WTC11 (cell line): ENCODE data around the gene WWOX. TPM values are rescaled to one million over a fixed set of nuclear protein-coding genes. Genes with fewer than 3 reads are reported as not detected.

Source experiments
- ATAC-seq: fragments of 200-7000 bp; cut with Tn5 transposase; 2 replicates; pipeline ENCODE4 v1.10.0; 2021; ENCODE audit warnings: mild to moderate bottlenecking, moderate library complexity
- CTCF ChIA-PET: fragments of 300-600 bp; sonication (Branson Sonifier 250); formaldehyde crosslinking; loops from one replicate; lab custom pipeline; 2021; ENCODE audit warnings: antibody characterized with exemption; lab: Charles Lee
- POLR2A ChIA-PET: fragments of 350-600 bp; sonication (Branson Sonifier 250); formaldehyde crosslinking; loops from one replicate; lab custom pipeline; 2021; ENCODE audit warnings: antibody characterized with exemption; lab: Charles Lee
- DNase-seq: peaks from one replicate; pipeline ENCODE4 v3.0.0; 2021; ENCODE audit warnings: low spot score
- H3K27ac Mint-ChIP-seq: 2 replicates; pipeline ENCODE4 v1.8.0; 2021; ENCODE audit warnings: mixed read lengths
- H3K27me3 Mint-ChIP-seq: 2 replicates; pipeline ENCODE4 v1.8.0; 2021; ENCODE audit warnings: low read depth, mild to moderate bottlenecking, moderate library complexity, mixed read lengths
- H3K36me3 Mint-ChIP-seq: 2 replicates; pipeline ENCODE4 v1.8.0; 2021; ENCODE audit warnings: mixed read lengths
- H3K4me1 Mint-ChIP-seq: 2 replicates; pipeline ENCODE4 v1.8.0; 2022; ENCODE audit warnings: mixed read lengths
- H3K4me3 Mint-ChIP-seq: 2 replicates; pipeline ENCODE4 v1.8.0; 2021; ENCODE audit warnings: mild to moderate bottlenecking, moderate library complexity, mixed read lengths
- H3K9me3 Mint-ChIP-seq: 2 replicates; pipeline ENCODE4 v1.8.0; 2021; ENCODE audit warnings: mixed read lengths
- AFF4 ChIP-seq: sonication (generic); formaldehyde crosslinking; IDR thresholded peaks from 2 replicates; pipeline ENCODE4 v1.8.1; 2023; ENCODE audit warnings: mild to moderate bottlenecking, missing genetic modification reagents, borderline replicate concordance
- CREB1 ChIP-seq: sonication (generic); formaldehyde crosslinking; IDR thresholded peaks from 2 replicates; pipeline ENCODE4 v1.8.0; 2023; ENCODE audit warnings: mild to moderate bottlenecking, missing genetic modification reagents
- E2F4 ChIP-seq: sonication (generic); formaldehyde crosslinking; IDR thresholded peaks from 2 replicates; pipeline ENCODE4 v1.8.1; 2022; ENCODE audit warnings: low read depth, mild to moderate bottlenecking, moderate library complexity, missing genetic modification reagents, borderline replicate concordance
- ELF4 ChIP-seq: sonication (generic); formaldehyde crosslinking; IDR thresholded peaks from 2 replicates; pipeline ENCODE4 v1.8.1; 2022; ENCODE audit warnings: low read depth, mild to moderate bottlenecking, moderate library complexity, missing genetic modification reagents
- EMX1 ChIP-seq: fragments of 250-450 bp; sonication (Bioruptor Pico); IDR thresholded peaks from 2 replicates; pipeline ENCODE4 v1.8.0; 2021; ENCODE audit warnings: mild to moderate bottlenecking
- GRHL2 ChIP-seq: fragments of 250-450 bp; sonication (Bioruptor Pico); IDR thresholded peaks from 2 replicates; pipeline ENCODE4 v1.8.0; 2022; ENCODE audit warnings: mild to moderate bottlenecking, moderate library complexity; ENCODE audit not compliant: insufficient replicate concordance, severe bottlenecking
- HMGA2 ChIP-seq: fragments of 250-450 bp; sonication (Bioruptor Pico); IDR thresholded peaks from 2 replicates; pipeline ENCODE4 v1.4.0; 2021; ENCODE audit warnings: mild to moderate bottlenecking, moderate library complexity
- MYBL2 ChIP-seq: sonication (generic); formaldehyde crosslinking; IDR thresholded peaks from 2 replicates; pipeline ENCODE4 v1.8.1; 2023; ENCODE audit warnings: mild to moderate bottlenecking, moderate library complexity, missing genetic modification reagents
- NFATC4 ChIP-seq: fragments of 250-450 bp; sonication (Bioruptor Pico); IDR thresholded peaks from 2 replicates; pipeline ENCODE4 v1.9.0; 2021; ENCODE audit warnings: mild to moderate bottlenecking
- NR1H2 ChIP-seq: sonication (generic); formaldehyde crosslinking; IDR thresholded peaks from 2 replicates; pipeline ENCODE4 v1.9.0; 2021; ENCODE audit warnings: mild to moderate bottlenecking, moderate library complexity, missing genetic modification reagents
- RORB ChIP-seq: fragments of 250-450 bp; sonication (Bioruptor Pico); IDR thresholded peaks from 2 replicates; pipeline ENCODE4 v1.9.0; 2021; ENCODE audit warnings: mild to moderate bottlenecking
- SP1 ChIP-seq: sonication (generic); formaldehyde crosslinking; conservative IDR thresholded peaks from 2 replicates; pipeline ENCODE4 v1.8.1; 2022; ENCODE audit warnings: missing genetic modification reagents
- ZNF121 ChIP-seq: sonication (generic); formaldehyde crosslinking; IDR thresholded peaks from 2 replicates; pipeline ENCODE4 v1.8.0; 2023; ENCODE audit warnings: missing genetic modification reagents
- ZNF263 ChIP-seq: sonication (generic); formaldehyde crosslinking; IDR thresholded peaks from 2 replicates; pipeline ENCODE4 v1.8.1; 2022; ENCODE audit warnings: low read depth, mild to moderate bottlenecking, moderate library complexity, missing genetic modification reagents
- ZNF317 ChIP-seq: sonication (generic); formaldehyde crosslinking; IDR thresholded peaks from 2 replicates; pipeline ENCODE4 v1.8.1; 2023; ENCODE audit warnings: low read depth, mild to moderate bottlenecking, moderate library complexity, missing genetic modification reagents, borderline replicate concordance
- ZNF396 ChIP-seq: fragments of 250-450 bp; sonication (Bioruptor Pico); IDR thresholded peaks from 2 replicates; pipeline ENCODE4 v1.8.0; 2021; ENCODE audit warnings: mild to moderate bottlenecking, moderate library complexity, borderline replicate concordance
- ZNF416 ChIP-seq: fragments of 250-450 bp; sonication (Bioruptor Pico); IDR thresholded peaks from 2 replicates; pipeline ENCODE4 v1.9.0; 2021; ENCODE audit warnings: mild to moderate bottlenecking, inconsistent platforms
- total RNA-seq: library from RNA; stranded (reverse); gene quantifications from 3 replicates; pipeline ENCODE4 v1.2.3, GENCODE V29; 2021
- TF ChIP-seq, protein P1 (sequence below): sonication (generic); formaldehyde crosslinking; conservative IDR thresholded peaks from 2 replicates; pipeline ENCODE4 v1.8.1; 2022; ENCODE audit warnings: mild to moderate bottlenecking, missing genetic modification reagents
- TF ChIP-seq, protein P2 (sequence below): sonication (generic); formaldehyde crosslinking; IDR thresholded peaks from 2 replicates; pipeline ENCODE4 v1.8.1; 2022; ENCODE audit warnings: mild to moderate bottlenecking, moderate library complexity, missing genetic modification reagents
- TF ChIP-seq, protein P3 (sequence below): fragments of 250-450 bp; sonication (Bioruptor Pico); IDR thresholded peaks from 2 replicates; pipeline ENCODE4 v1.9.0; 2021; ENCODE audit warnings: moderate library complexity, mild to moderate bottlenecking, inconsistent platforms, borderline replicate concordance
- TF ChIP-seq, protein P4 (sequence below): fragments of 200-600 bp; IDR thresholded peaks from 2 replicates; pipeline ENCODE4 v1.8.0; 2022; ENCODE audit warnings: antibody characterized with exemption

The WWOX gene
- total RNA-seq, 1 experiment from 2014 or later, result 15.7 TPM

DNA sequence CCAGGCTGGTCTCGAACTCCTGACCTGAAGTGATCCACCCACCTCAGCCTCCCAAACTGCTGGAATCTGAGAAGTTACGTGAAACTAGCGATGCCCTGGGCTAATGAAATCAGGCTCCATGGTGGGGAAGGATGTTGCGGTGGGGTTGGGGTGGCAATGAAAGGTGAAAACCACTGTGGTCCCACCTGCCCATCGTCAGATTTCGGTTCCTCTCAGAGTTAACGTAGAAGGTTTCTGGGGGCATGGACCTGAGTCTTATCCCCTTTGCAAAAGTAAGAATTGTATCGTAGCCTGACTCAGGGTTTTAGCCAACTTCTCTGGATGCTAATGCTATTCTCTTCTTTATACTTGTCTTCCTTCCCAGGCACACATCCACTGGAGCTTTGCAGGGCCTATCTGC is 402.3 kb downstream of the WWOX start:
- H3K4me3 Mint-ChIP-seq, result no peak overlapping the region
- DNase-seq (no peak), ATAC-seq (no peak)
- peaks cover 5% of the 10 kb centered on the region; the same call in 1 of the 2 replicates for H3K9me3 Mint-ChIP-seq
- no peak overlapping the region for H3K27ac Mint-ChIP-seq
- H3K4me1 Mint-ChIP-seq, result peaks cover 11% of the 10 kb centered on the region
- POLR2A ChIA-PET, result interaction anchor here (0.6 kb wide), 1 partner anchor 373 kb away, joined by 3 read pairs; no protein-coding TSS in a partner anchor
- TF ChIP-seq E2F4 (CRISPR knock-in tag) (no peak), ZNF121 (CRISPR knock-in tag) (no peak), HMGA2 (CRISPR knock-in tag) (no peak), ELF4 (CRISPR knock-in tag) (no peak), CREB1 (CRISPR knock-in tag) (no peak), NFATC4 (CRISPR knock-in tag) (no peak), RORB (CRISPR knock-in tag) (no peak), EMX1 (CRISPR knock-in tag) (no peak), ZNF317 (CRISPR knock-in tag) (no peak), ZNF263 (CRISPR knock-in tag) (no peak), MYBL2 (CRISPR knock-in tag) (no peak), ZNF416 (CRISPR knock-in tag) (no peak), ZNF396 (CRISPR knock-in tag) (no peak)
- TF ChIP-seq, protein P1, sequence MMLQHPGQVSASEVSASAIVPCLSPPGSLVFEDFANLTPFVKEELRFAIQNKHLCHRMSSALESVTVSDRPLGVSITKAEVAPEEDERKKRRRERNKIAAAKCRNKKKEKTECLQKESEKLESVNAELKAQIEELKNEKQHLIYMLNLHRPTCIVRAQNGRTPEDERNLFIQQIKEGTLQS, result no peak
- TF ChIP-seq, protein P2, sequence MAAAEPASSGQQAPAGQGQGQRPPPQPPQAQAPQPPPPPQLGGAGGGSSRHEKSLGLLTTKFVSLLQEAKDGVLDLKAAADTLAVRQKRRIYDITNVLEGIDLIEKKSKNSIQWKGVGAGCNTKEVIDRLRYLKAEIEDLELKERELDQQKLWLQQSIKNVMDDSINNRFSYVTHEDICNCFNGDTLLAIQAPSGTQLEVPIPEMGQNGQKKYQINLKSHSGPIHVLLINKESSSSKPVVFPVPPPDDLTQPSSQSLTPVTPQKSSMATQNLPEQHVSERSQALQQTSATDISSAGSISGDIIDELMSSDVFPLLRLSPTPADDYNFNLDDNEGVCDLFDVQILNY (CRISPR knock-in tag), result no peak
- CTCF ChIA-PET, result interaction anchor here (1.1 kb wide), 1 partner anchor 138 kb away, joined by 3 read pairs; no protein-coding TSS in a partner anchor
- no peaks in the 10 kb centered on the region for H3K36me3 Mint-ChIP-seq
- no peaks in the 10 kb centered on the region for H3K27me3 Mint-ChIP-seq

- ChIA-PET CTCF (no interaction called here), POLR2A (no interaction called here)
- DNase-seq (no peak), ATAC-seq (no peak)
- no peak for TF ChIP-seq GRHL2 (CRISPR knock-in tag)
- TF ChIP-seq, protein P3, sequence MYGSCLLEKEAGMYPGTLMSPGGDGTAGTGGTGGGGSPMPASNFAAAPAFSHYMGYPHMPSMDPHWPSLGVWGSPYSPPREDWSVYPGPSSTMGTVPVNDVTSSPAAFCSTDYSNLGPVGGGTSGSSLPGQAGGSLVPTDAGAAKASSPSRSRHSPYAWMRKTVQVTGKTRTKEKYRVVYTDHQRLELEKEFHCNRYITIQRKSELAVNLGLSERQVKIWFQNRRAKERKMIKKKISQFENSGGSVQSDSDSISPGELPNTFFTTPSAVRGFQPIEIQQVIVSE (CRISPR knock-in tag), result no peak
- Mint-ChIP-seq H3K27me3 (no peaks in the 10 kb centered on the region), H3K4me1 (peaks cover 11% of the 10 kb centered on the region), H3K9me3 (no peaks in the 10 kb centered on the region), H3K27ac (no peak overlapping the region), H3K36me3 (no peaks in the 10 kb centered on the region), H3K4me3 (no peak overlapping the region)
These were observed 403.4 kb downstream of the WWOX start for GRCh38 chr16:78502812-78503350.

GRCh38 chr16:78503602-78504001 is 404.1 kb downstream of the WWOX start:
- Mint-ChIP-seq H3K4me1 (peaks cover 11% of the 10 kb centered on the region), H3K36me3 (no peaks in the 10 kb centered on the region), H3K27ac (no peak overlapping the region), H3K27me3 (no peaks in the 10 kb centered on the region), H3K4me3 (no peak overlapping the region), H3K9me3 (no peaks in the 10 kb centered on the region)
- no peak; the same call in 1 of the 2 replicates for ATAC-seq
- DNase-seq, result peak; percentile 36
- ChIA-PET POLR2A (no interaction called here), CTCF (interaction anchor here (1.1 kb wide), 1 partner anchor 27 kb away, joined by 3 read pairs; no protein-coding TSS in a partner anchor)
- TF ChIP-seq SP1 (CRISPR knock-in tag) (no peak), NR1H2 (CRISPR knock-in tag) (no peak), AFF4 (no peak), HMGA2 (CRISPR knock-in tag) (no peak)
- TF ChIP-seq, protein P4, sequence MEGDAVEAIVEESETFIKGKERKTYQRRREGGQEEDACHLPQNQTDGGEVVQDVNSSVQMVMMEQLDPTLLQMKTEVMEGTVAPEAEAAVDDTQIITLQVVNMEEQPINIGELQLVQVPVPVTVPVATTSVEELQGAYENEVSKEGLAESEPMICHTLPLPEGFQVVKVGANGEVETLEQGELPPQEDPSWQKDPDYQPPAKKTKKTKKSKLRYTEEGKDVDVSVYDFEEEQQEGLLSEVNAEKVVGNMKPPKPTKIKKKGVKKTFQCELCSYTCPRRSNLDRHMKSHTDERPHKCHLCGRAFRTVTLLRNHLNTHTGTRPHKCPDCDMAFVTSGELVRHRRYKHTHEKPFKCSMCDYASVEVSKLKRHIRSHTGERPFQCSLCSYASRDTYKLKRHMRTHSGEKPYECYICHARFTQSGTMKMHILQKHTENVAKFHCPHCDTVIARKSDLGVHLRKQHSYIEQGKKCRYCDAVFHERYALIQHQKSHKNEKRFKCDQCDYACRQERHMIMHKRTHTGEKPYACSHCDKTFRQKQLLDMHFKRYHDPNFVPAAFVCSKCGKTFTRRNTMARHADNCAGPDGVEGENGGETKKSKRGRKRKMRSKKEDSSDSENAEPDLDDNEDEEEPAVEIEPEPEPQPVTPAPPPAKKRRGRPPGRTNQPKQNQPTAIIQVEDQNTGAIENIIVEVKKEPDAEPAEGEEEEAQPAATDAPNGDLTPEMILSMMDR, result peak; percentile 87
